A172 (cell line): ENCODE measurements around the gene COPS7B. TPM values are rescaled to one million over a fixed set of nuclear protein-coding genes. Genes with fewer than 3 reads are reported as not detected.

ENCODE experiments used
- DNase-seq: peaks from one replicate; pipeline ENCODE4 v3.0.0-alpha.2; 2015; ENCODE audit warnings: low spot score
- total RNA-seq: library from RNA; depleted of rRNA; stranded (reverse); fragments of >200 nt; shearing (Covaris generic); gene quantifications from 2 replicates; pipeline ENCODE4 v1.2.3, GENCODE V29; 2014; rRNA removed

The COPS7B gene
- total RNA-seq, 1 experiment from 2014 or later = 43.5 TPM

DNA sequence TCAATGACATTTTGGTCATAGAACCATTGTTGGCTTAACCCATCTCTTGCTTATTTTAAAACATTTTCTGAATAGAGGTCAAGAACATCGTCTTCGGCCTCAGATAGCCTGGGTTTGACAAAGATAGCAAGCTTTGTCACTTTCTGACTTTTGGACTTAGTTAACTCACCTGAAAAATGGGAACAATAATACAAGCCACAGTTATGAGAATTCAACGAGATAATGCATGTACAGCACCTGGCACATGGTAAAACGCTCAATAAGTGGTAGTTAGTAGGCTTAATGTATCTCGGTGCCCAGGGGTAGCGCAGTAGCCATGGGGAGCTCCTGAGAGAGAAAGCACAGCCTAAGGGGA lies 446 bp upstream of the COPS7B start:
- DNase-seq = no peak

DNA sequence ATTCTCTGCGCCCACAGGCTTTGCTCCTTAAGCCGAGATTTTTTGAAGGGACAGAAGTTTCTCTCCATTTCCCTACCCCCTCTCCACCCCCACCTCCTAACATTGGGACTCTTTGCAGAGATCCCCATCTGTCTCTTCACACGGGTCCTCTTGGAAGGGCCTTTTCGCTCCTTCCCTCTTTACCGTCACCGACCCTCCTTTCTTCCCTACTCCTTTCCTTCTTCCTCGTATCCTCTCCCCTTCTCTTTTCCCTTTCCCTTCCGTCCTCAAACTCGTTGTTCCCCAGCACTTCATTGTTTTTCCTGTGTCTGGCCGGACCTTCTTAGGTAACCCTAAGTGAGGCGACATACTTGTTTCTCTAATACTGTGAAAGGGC lies 660 bp downstream of the COPS7B start:
- DNase-seq = no peak

- DNase-seq = no peak
These were observed 4.9 kb downstream of the COPS7B start for GRCh38 chr2:231791107-231791506.

DNA sequence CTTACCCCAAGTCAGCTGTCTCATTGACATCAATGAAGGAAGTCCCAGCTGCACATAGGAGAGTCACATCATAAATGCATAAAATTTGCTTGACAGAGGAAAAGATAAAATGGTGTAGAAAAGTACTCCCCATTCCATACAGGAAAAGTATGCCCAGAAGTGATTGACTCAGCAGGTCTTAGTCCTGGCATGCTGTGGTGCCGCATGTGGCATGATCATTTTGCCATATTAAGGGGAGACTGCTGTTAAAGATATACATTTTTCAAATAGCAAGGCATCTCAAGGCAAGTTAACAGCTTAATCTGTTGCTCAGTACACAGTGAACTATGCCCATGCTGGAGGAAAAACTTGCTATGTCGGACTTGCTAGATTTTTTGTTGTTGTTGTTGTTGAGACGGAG lies 8.1 kb downstream of the COPS7B start:
- DNase-seq = no peak

- DNase-seq = peak; percentile 90
These were observed 9.5 kb downstream of the COPS7B start for GRCh38 chr2:231795525-231796327.

- no peak for DNase-seq
These were observed 14.3 kb downstream of the COPS7B start for GRCh38 chr2:231800493-231801091.

DNA sequence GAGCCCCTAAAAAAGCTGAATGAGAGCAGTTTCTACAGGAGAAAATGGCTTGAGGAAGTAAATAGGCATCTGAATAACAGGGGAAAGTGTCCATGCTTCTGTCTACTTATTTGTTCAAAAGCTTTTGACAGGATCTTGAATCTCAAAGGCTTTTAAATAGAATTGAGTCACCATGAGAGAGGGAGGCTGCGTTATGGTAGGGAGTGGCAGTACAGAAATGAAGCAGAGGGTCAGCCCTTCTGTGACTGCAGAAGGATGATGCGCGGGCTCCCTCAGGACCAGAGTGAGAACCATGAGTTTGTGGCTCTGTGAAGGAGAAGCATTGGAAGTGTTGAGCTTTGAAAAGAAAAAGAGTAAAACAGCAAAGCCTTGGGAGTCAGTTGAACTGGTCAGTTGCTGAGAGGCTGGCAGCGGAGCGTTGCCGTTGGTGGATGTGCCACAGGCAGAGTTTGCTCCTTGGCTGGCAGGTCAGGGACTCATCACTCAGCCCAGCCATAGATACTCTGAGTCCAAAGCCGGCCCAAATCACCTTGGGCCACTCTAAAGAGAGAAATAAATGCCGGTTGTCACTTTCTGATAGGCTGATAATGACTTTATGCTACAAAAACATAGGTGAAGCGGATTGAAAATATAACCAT lies 17.4 kb downstream of the COPS7B start:
- no peak for DNase-seq

DNA sequence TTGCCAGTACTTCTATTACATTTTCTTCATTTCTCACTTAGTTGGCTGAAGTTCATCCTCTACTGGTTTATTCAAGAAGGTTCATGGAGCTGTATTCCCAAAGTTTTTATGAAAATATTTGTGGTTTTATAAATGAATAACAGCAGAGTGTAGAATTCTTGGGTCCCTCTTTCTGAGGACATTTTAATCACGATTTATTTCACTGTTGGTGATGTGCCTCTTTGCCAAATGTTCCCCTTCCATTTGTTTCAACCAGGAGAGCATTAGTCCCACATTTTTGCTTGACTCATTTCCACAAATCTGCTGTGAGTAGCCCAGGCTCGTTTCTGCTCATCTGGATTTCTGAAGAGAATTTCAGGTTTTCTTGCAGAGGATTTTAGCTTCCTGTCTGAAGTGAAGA lies 20.8 kb downstream of the COPS7B start:
- DNase-seq = no peak

DNA sequence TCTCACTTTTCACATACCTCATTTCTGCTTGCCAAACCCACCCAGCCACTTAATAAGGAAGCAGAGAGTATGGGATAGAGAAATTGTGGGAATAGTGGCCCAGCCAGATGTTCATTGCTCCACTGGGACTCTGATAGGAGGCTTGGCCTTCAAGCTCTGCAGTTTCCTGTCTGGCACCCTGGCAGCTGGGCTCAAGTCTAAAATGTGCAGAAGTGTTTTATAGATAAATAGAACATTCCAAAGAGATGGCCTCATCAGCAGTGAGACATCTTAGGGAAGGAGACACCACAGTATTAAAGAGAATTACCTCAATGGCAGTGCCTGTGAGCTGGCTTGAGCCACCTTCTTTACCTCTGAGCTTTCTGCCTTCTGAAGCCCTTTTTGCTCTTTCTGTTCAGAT lies 24.7 kb downstream of the COPS7B start:
- peak; percentile 71 for DNase-seq

DNA sequence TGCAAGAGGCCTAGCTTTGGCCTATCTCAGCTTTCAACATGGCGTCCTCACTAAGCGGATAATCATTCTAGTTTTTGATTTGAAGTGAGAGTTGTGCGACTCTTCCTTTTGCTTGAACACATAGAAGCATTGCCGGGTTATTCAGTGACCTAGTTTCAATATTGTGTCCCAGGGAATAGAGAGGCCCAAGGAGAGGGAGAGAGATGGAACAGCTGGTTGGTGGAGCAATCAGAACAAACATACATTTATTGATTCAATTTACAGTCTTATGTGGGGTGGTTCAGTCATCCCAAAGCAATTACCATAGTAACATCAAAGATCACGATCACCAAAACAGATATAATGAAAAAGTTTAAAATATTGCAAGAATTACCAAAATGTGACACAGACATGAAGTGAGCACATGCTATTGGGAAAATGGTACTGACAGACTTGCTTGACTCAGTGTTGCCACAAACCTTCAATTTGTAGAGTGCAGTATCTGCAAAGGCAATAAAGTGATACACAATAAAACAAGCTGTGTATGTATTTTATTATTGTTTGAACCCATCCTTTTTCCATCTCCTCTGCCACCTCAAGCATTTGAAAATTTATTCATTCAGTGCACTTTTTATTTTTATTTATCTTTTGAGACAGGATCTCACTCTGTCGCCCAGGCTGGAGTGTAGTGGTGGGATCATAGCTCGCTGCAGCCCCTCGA lies 30.2 kb downstream of the COPS7B start:
- no peak for DNase-seq

DNA sequence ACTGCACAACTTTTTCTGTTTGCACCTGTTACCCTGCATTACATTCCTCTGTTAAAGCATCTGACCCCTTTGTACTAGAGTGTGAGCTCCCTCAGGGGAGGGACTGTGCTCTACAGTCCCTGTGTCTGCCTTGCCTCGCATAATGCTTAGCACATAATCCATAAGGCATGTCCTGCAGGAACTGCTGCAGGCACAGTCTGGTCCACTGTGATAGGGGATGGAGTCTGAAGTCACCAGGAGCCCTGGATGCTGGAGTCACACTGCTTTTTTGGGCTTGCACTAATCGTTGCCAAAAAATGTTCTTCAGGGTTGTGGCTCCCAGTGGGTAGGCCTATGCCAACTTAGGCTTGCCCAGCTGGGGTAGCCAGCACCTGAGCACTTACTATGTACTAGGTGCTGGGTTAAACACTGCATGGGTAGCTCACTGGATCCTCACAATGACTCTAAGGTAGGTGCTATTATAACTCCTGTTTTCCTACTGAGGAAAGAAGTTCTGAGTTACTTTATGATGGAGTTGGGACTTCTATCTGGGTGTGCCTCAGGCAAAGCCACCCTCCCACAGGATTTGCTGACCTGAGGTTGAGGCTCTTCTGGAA lies 33.3 kb downstream of the COPS7B start:
- DNase-seq = no peak

GRCh38 chr2:231820786-231821303 lies 34.6 kb downstream of the COPS7B start:
- DNase-seq = no peak

GRCh38 chr2:231821908-231822307 lies 35.7 kb downstream of the COPS7B start:
- no peak for DNase-seq

GRCh38 chr2:231853105-231853504 lies 66.9 kb downstream of the COPS7B start:
- DNase-seq = no peak

DNA sequence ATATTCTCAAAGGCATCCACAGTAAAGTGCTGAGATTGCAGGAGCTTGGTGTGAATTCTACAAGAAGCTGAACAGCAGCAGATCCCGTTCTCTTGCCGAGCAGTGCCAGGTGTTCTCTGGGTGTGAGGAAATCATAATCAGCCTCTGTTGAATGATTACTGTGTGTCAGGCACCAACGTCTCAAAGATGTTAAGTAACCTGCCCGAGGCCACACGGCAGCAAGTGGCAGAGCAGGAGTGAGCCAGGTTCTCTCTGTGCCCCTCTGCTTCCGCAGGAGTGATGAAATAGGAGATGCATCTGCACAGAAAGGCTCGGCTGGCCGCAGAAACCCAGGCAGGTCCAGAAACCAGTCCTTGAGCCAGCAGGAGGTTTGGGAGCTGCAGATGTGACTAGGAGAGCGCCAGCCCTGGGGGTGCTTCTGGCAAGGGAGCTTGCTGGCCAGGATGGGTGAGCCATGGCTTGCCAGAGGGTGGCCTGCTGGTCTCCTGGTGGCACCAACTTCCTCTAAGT lies 68.4 kb downstream of the COPS7B start:
- DNase-seq = no peak

- DNase-seq = no peak
These were observed 70.7 kb downstream of the COPS7B start for GRCh38 chr2:231856959-231857358.

Other genes with a start within 250 kb of the COPS7B start
- not detected in 2 replicates for gene TEX44, start 193.6 kb upstream of the COPS7B start, total RNA-seq
- gene PTMA, start 77.9 kb upstream of the COPS7B start, total RNA-seq = 1,279 and 1,335 TPM in 2 replicates
- 41.0 and 41.9 TPM in 2 replicates for gene PDE6D, start 5.2 kb upstream of the COPS7B start, total RNA-seq
- 0.12 TPM in 1 of 2 replicates, not detected in the other for gene NPPC, start 140.0 kb downstream of the COPS7B start, total RNA-seq
- 16.9 and 19.2 TPM in 2 replicates for gene DIS3L2, start 175.3 kb downstream of the COPS7B start, total RNA-seq